HepG2 (cell line): Measurements from ENCODE around the gene GFOD1. TPM values are rescaled to one million over a fixed set of nuclear protein-coding genes. Genes with fewer than 3 reads are reported as not detected.

Experiments used
- ATAC-seq: fragments of 200-7000 bp; cut with Tn5 transposase; 3 replicates; pipeline ENCODE4 v1.9.1; 2020; ENCODE audit warnings: mild to moderate bottlenecking, moderate library complexity
- BruUV-seq: library from RNA; stranded (reverse); fragments of 400-500 nt; replicated peaks from 2 replicates; lab custom pipeline; 2021; lab: Mats Ljungman, UMichigan
- CTCF ChIA-PET: fragments of 300-600 bp; formaldehyde crosslinking; extraction: SDS; loops from one replicate; lab custom pipeline; 2021; ENCODE audit warnings: low total read pairs, inconsistent platforms, low intra/inter-chr PET ratio; lab: Yijun Ruan, JAX
- POLR2A ChIA-PET: fragments of 350-600 bp; sonication (Branson Sonifier 250); formaldehyde crosslinking; loops from one replicate; lab custom pipeline; 2020; ENCODE audit warnings: antibody characterized with exemption, inconsistent platforms; lab: Yijun Ruan, JAX
- DNase-seq: peaks from one replicate; pipeline ENCODE4 v3.0.0-alpha.2; 2015; ENCODE audit warnings: low spot score
- FAIRE-seq: peaks from 3 replicates; lab custom pipeline; 2011; peaks lifted over from hg19 to GRCh38; lab: Jason Lieb, UNC
- H2AFZ ChIP-seq: one replicate; pipeline ENCODE4 v1.6.1; 2011; ENCODE audit warnings: low read length, inconsistent platforms
- H3K27ac ChIP-seq: fragments of 300-600 bp; 3 replicates; pipeline ENCODE4 v1.8.0; 2011; ENCODE audit warnings: mixed run types, mild to moderate bottlenecking, mixed read lengths, low read length, inconsistent platforms; ENCODE audit not compliant: insufficient read depth; ENCODE audit errors: extremely low read length
- H3K27me3 ChIP-seq, 2 experiments: fragments of 200-600 bp in 1 of 2; 2 replicates in 1 of 2; 3 replicates in 1 of 2; pipeline versions ENCODE4 v1.6.0 to v1.8.0; 2011; ENCODE audit warnings: low read length in 2 of 2, mild to moderate bottlenecking in 2 of 2, moderate library complexity in 2 of 2, inconsistent platforms in 1 of 2; ENCODE audit not compliant: insufficient read depth in 2 of 2, control insufficient read depth in 1 of 2
- H3K36me3 ChIP-seq, 2 experiments: fragments of 200-600 bp in 1 of 2; replicated peaks in 1 of 2; 2 replicates in 1 of 2; 3 replicates in 1 of 2; pipeline versions ENCODE4 v1.5.1 to v1.8.0; 2011; ENCODE audit warnings: low read length in 2 of 2, inconsistent platforms in 1 of 2; ENCODE audit not compliant: insufficient read depth in 2 of 2, control insufficient read depth in 1 of 2
- H3K4me1 ChIP-seq: 2 replicates; pipeline ENCODE4 v1.5.1; 2012; ENCODE audit warnings: low read length, inconsistent platforms; ENCODE audit not compliant: insufficient read depth
- H3K4me2 ChIP-seq: 2 replicates; pipeline ENCODE4 v1.6.0; 2011; ENCODE audit warnings: low read depth, low read length, inconsistent platforms
- H3K4me3 ChIP-seq, 3 experiments: fragments of 200-600 bp in 1 of 3; sonication (generic), shearing (Covaris generic) in 1 of 3; replicated peaks in 1 of 3; 2 replicates each; pipeline ENCODE4 v1.5.1; 2011 to 2016; ENCODE audit warnings: low read length in 3 of 3, inconsistent platforms in 2 of 3, low read depth in 2 of 3, mild to moderate bottlenecking in 2 of 3, control low read depth in 1 of 3, mixed read lengths in 1 of 3; ENCODE audit not compliant: insufficient read depth in 1 of 3
- H3K79me2 ChIP-seq: one replicate; pipeline ENCODE4 v1.6.1; 2011; ENCODE audit warnings: low read length, inconsistent platforms; ENCODE audit not compliant: insufficient read depth
- H3K9ac ChIP-seq: 2 replicates; pipeline ENCODE4 v1.6.0; 2011; ENCODE audit warnings: mild to moderate bottlenecking, low read depth, low read length, inconsistent platforms; ENCODE audit not compliant: insufficient read depth
- H3K9me3 ChIP-seq: 2 replicates; pipeline ENCODE4 v1.5.1; 2012; ENCODE audit warnings: mild to moderate bottlenecking, low read length
- H4K20me1 ChIP-seq: 2 replicates; pipeline ENCODE4 v1.6.0; 2011; ENCODE audit warnings: inconsistent platforms, mild to moderate bottlenecking, low read length, moderate library complexity; ENCODE audit not compliant: insufficient read depth
- MAZ ChIP-seq, 2 experiments: sonication (generic) in 1 of 2; formaldehyde crosslinking in 1 of 2; IDR thresholded peaks; 2 replicates each; pipeline versions ENCODE4 v1.5.0 to v1.6.1; 2012 to 2020; ENCODE audit warnings: low read depth in 2 of 2, mild to moderate bottlenecking in 2 of 2, borderline replicate concordance in 1 of 2, improper control_type of control experiment in 1 of 2, low read length in 1 of 2, missing genetic modification reagents in 1 of 2, moderate library complexity in 1 of 2
- PCBP1 ChIP-seq: fragments of 200-400 bp; formaldehyde crosslinking; IDR thresholded peaks from 2 replicates; pipeline ENCODE4 v1.6.1; 2017; ENCODE audit warnings: mild to moderate bottlenecking, low read depth, low read length, borderline replicate concordance
- SCMH1 ChIP-seq: sonication (generic); formaldehyde crosslinking; IDR thresholded peaks from 2 replicates; pipeline ENCODE4 v1.9.0; 2021; ENCODE audit warnings: missing genetic modification reagents, mild to moderate bottlenecking, borderline replicate concordance
- ZNF468 ChIP-seq: sonication (generic); formaldehyde crosslinking; IDR thresholded peaks from 2 replicates; pipeline ENCODE4 v1.8.0; 2022; ENCODE audit warnings: mild to moderate bottlenecking, moderate library complexity, missing genetic modification reagents
- WGBS: methylation state at CpG from one replicate; pipeline ENCODE4 v1.1.6; 2017; ENCODE audit warnings: low lambda C conversion rate; 5-methylcytosine and 5-hydroxymethylcytosine counted together
- in situ Hi-C: cut with HindIII; loops from 2 replicates; pipeline ENCODE4 v1.10.0; 2017; ENCODE audit warnings: low pct_unique_long_range_greater_than_20kb; ENCODE audit not compliant: extremely low pct_ligation_motif_present
- intact Hi-C: fragments of 100-400 bp; cut with micrococcal nuclease; formaldehyde crosslinking; loops from one replicate; pipeline ENCODE4 v1.10.0; 2022; ENCODE audit not compliant: unreplicated experiment
- polyA plus RNA-seq, 8 experiments: library from polyadenylated mRNA; depleted of rRNA in 3 of 8; stranded (reverse) in 7 of 8; unstranded in 1 of 8; fragments of >200 nt; fragmentation: Illumina TruSeq in 4 of 8; extraction: Trizol in 4 of 8; gene quantifications; 2 replicates each; pipeline versions ENCODE4 v1.2.1 to v1.2.3, GENCODE V29; 2011 to 2016; ENCODE audit warnings: low read depth in 4 of 8, missing spikeins in 1 of 8, mixed read lengths in 1 of 8; ENCODE audit not compliant: insufficient read depth in 1 of 8
- total RNA-seq, 5 experiments: library from RNA; depleted of rRNA; stranded (reverse); fragments of >200 nt; fragmentation: Illumina TruSeq; extraction: Trizol; gene quantifications; 2 replicates each; pipeline ENCODE4 v1.2.3, GENCODE V29; 2016; ENCODE audit warnings: low read depth in 1 of 5
- TF ChIP-seq, protein P1 (sequence below): IDR thresholded peaks from 2 replicates; pipeline ENCODE4 v1.6.1; 2012; ENCODE audit warnings: low read length, improper control_type of control experiment

The GFOD1 gene
- total and polyA plus RNA-seq, 2 of the 13 experiments (the other 11 are each of a cell fraction or from before 2014, with no cell fraction given): 1.9 to 6.4 TPM

DNA sequence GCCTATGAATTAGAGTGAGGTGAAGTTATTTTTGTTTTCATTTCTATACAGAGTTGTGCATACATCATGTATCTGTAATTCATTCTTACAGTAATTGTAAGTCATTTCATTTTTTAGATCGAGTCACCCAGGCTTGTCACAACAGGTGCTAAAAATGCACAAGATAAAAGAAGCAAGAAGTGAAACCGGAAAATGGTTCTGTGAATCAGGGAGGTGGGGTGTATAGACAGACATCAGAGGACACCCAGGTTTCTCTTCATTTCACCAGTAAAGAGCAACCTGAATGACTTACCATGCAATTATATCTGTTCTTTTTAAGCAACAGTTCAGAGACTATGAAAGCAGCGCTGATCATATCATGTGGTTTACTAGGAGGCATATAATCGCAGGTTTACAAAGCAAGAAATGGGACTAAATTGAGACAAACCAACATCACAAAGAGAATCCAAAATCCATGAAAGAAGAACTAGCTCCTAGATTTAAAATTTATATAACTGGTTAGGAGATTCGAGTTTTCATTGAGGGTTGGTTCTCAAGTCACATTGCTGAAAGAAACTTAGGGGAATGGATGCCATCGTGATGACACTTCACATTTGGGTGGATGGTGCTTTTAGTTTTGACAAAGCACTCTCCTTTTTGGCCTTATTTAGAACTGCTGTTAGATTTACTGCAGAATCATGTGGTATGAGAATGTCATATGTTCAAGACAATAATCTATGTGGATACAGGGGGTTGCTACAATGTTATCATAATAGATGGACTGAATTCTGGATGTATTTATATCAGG is 131.2 kb downstream of the GFOD1 start:
- H3K4me3 ChIP-seq: no peak overlapping the region
- ATAC-seq: no peak
- H3K27me3 ChIP-seq: no peaks in the 10 kb centered on the region
- intact Hi-C loops: no loop called here
- H3K4me2 ChIP-seq: no peak overlapping the region
- H2AFZ ChIP-seq: no peak overlapping the region
- peaks cover 9% of the 10 kb centered on the region for H3K4me1 ChIP-seq
- no peak for DNase-seq
- no peak for FAIRE-seq
- H3K9ac ChIP-seq: no peak overlapping the region
- H3K27ac ChIP-seq: no peak overlapping the region
- H3K9me3 ChIP-seq: no peaks in the 10 kb centered on the region
- TF ChIP-seq MAZ (IDR thresholded peaks at IDR 0.05; ENCODE audit: borderline replicate concordance, low read depth, low read length) (no peak), MAZ (CRISPR knock-in tag; IDR thresholded peaks at IDR 0.05; ENCODE audit: low read depth) (no peak), SCMH1 (CRISPR knock-in tag) (no peak), ZNF468 (CRISPR knock-in tag) (no peak), PCBP1 (no peak)
- TF ChIP-seq, protein P1, sequence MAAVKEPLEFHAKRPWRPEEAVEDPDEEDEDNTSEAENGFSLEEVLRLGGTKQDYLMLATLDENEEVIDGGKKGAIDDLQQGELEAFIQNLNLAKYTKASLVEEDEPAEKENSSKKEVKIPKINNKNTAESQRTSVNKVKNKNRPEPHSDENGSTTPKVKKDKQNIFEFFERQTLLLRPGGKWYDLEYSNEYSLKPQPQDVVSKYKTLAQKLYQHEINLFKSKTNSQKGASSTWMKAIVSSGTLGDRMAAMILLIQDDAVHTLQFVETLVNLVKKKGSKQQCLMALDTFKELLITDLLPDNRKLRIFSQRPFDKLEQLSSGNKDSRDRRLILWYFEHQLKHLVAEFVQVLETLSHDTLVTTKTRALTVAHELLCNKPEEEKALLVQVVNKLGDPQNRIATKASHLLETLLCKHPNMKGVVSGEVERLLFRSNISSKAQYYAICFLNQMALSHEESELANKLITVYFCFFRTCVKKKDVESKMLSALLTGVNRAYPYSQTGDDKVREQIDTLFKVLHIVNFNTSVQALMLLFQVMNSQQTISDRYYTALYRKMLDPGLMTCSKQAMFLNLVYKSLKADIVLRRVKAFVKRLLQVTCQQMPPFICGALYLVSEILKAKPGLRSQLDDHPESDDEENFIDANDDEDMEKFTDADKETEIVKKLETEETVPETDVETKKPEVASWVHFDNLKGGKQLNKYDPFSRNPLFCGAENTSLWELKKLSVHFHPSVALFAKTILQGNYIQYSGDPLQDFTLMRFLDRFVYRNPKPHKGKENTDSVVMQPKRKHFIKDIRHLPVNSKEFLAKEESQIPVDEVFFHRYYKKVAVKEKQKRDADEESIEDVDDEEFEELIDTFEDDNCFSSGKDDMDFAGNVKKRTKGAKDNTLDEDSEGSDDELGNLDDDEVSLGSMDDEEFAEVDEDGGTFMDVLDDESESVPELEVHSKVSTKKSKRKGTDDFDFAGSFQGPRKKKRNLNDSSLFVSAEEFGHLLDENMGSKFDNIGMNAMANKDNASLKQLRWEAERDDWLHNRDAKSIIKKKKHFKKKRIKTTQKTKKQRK: no peak
- H3K79me2 ChIP-seq: no peaks in the 10 kb centered on the region
- in situ Hi-C loops: no loop called here
- WGBS: 74% methylated on average over 6 of the region's 6 CpGs
- no peaks in the 10 kb centered on the region for H3K36me3 ChIP-seq
- ChIA-PET CTCF (no interaction called here), POLR2A (no interaction called here)
- no peaks in the 10 kb centered on the region for H4K20me1 ChIP-seq
- BruUV-seq: no TSS peak
